Gastrocnemius medialis (tissue), 4 donors: Measurements from ENCODE around the gene THRB.

ENCODE experiments used
- POLR2A ChIP-seq, 2 donors: fragments of 450-650 bp; IDR thresholded peaks; one replicate each; pipeline ENCODE4 v1.6.1; 2017; ENCODE audit warnings: antibody characterized with exemption in 2 of 2, mild to moderate bottlenecking in 2 of 2, moderate library complexity in 2 of 2
- TF ChIP-seq, protein P1 (sequence below), 5 experiments: fragments of 450-650 bp in 3 of 5; fragments of 200-600 bp in 2 of 5; sonication (generic) in 2 of 5; IDR thresholded peaks in 4 of 5; conservative IDR thresholded peaks in 1 of 5; 1 replicate in 4 of 5; 2 replicates in 1 of 5; pipeline ENCODE4 v1.5.1; 2016 to 2019; ENCODE audit warnings: antibody characterized with exemption in 5 of 5, mild to moderate bottlenecking in 3 of 5, moderate library complexity in 3 of 5

DNA sequence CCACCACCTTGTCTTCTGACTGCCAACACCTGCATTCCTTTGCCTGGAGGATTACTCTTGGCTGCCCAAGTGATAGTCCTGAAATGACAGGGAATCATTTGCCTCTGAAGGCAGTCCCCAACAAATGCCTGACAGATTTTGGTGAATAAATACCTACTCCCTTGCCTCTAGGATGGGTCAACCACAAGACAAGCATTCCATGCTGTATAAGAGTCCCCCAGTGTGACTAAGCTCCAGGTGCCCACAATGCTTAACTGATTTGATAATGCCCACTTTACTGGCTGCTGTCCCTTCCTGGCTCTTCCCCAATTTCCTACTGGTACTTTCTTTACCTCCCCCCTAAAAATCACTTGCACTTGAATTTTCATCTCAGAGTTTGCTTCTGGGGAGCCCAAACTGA is 14.8 kb downstream of the THRB start:
- TF ChIP-seq, protein P1, sequence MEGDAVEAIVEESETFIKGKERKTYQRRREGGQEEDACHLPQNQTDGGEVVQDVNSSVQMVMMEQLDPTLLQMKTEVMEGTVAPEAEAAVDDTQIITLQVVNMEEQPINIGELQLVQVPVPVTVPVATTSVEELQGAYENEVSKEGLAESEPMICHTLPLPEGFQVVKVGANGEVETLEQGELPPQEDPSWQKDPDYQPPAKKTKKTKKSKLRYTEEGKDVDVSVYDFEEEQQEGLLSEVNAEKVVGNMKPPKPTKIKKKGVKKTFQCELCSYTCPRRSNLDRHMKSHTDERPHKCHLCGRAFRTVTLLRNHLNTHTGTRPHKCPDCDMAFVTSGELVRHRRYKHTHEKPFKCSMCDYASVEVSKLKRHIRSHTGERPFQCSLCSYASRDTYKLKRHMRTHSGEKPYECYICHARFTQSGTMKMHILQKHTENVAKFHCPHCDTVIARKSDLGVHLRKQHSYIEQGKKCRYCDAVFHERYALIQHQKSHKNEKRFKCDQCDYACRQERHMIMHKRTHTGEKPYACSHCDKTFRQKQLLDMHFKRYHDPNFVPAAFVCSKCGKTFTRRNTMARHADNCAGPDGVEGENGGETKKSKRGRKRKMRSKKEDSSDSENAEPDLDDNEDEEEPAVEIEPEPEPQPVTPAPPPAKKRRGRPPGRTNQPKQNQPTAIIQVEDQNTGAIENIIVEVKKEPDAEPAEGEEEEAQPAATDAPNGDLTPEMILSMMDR (IDR thresholded peaks at IDR 0.05 in 4 of 5, conservative IDR thresholded peaks at IDR 0.05 in 1 of 5), result no peak
- no peak for TF ChIP-seq POLR2A (IDR thresholded peaks at IDR 0.05)
